ENCODE measurements around the gene CUTC. TPM values are rescaled to one million over a fixed set of nuclear protein-coding genes. Genes with fewer than 3 reads are reported as not detected.

Gene CUTC
- total RNA-seq, 1 experiment from 2014 or later, result 53.6 TPM

GRCh38 chr10:99731306-99732032, 565 bp upstream of the CUTC start:
- Histone ChIP-seq H3K9me2 (ENCODE audit: insufficient read depth) (no peaks in the 10 kb centered on the region), H3K4me3 (replicated peaks in 1 of 2; ENCODE audit: low read depth in 1 of 2, low read length in 2 of 2) (peak overlapping the region; percentile 80 to 94), H3K79me2 (ENCODE audit: insufficient read depth, low read length) (peaks cover 65% of the 10 kb centered on the region), H3K9ac (ENCODE audit: low read length) (peak overlapping the region; percentile 83), H3K9me3 (ENCODE audit: control insufficient read depth in 1 of 2, insufficient read depth in 1 of 2, low read depth in 1 of 2, low read length in 2 of 2) (no peaks in the 10 kb centered on the region), H2AFZ (ENCODE audit: low read depth, low read length, poor library complexity, severe bottlenecking) (peak overlapping the region; percentile 13), H3K27me3 (ENCODE audit: insufficient read depth, low read length) (no peaks in the 10 kb centered on the region), H4K20me1 (ENCODE audit: insufficient read depth) (no peaks in the 10 kb centered on the region), H3K27ac (ENCODE audit: low read depth, low read length) (peak overlapping the region; percentile 99), H3K4me1 (ENCODE audit: control insufficient read depth in 1 of 2, insufficient read depth in 2 of 2, low read length in 2 of 2) (peaks cover 15 to 16% of the 10 kb centered on the region in 2 experiments; a peak in 3 of 4 replicates), H3K4me2 (ENCODE audit: low read length) (peak overlapping the region; percentile 76), H3K36me3 (ENCODE audit: control insufficient read depth in 1 of 2, insufficient read depth in 2 of 2, low read length in 2 of 2) (peaks cover 26 to 28% of the 10 kb centered on the region in 2 experiments)
- RAD21 ChIA-PET (ENCODE audit: low non-redundant PET in 1 of 2, low total read pairs in 2 of 2, uncharacterized antibody in 2 of 2, unreplicated experiment in 2 of 2), result interaction anchor here (0.7 to 1.8 kb wide), 6 partner anchors 11 to 642 kb away, joined by 3 to 6 read pairs (median 4); no protein-coding TSS in a partner anchor
- CTCF ChIA-PET, result interaction anchor here (1.1 to 1.3 kb wide), 4 partner anchors 10 to 313 kb away, joined by 3 to 4 read pairs (median 4); partner anchors contain the start of gene ENTPD7
- ATAC-seq (peak; percentile 56), DNase-seq (ENCODE audit: low read depth, low spot score) (no peak)
- POLR2A ChIA-PET, result interaction anchor here (0.6 to 2.9 kb wide), 13 partner anchors 8 to 301 kb away, joined by 3 to 19 read pairs (median 7); partner anchors contain the start of genes ENTPD7 and GOT1
- intact Hi-C loops (cut with micrococcal nuclease), result loop anchor here (1.0 to 10.0 kb wide), 3 partner anchors 48 to 453 kb away; partner anchors contain the start of genes ERLIN1 and GOT1
- TF ChIP-seq ZBTB33 (IDR thresholded peaks at IDR 0.05; ENCODE audit: extremely low read depth, insufficient replicate concordance, low read length) (no peak), YY1 (IDR thresholded peaks at IDR 0.05; ENCODE audit: extremely low read depth, insufficient replicate concordance, low read depth, low read length) (no peak), SIN3A (IDR thresholded peaks at IDR 0.05; ENCODE audit: low read depth) (no peak), POLR2AphosphoS5 (IDR thresholded peaks at IDR 0.05; ENCODE audit: low read depth, low read length) (no peak), SRF (IDR thresholded peaks at IDR 0.05; ENCODE audit: low read depth) (no peak), ATF3 (IDR thresholded peaks at IDR 0.05) (no peak), CTCF (IDR thresholded peaks at IDR 0.05 in 2 of 3, conservative IDR thresholded peaks at IDR 0.05 in 1 of 3; ENCODE audit: borderline replicate concordance in 1 of 3, insufficient read depth in 1 of 3, low read depth in 2 of 3, low read length in 2 of 3) (no peak), FOSL1 (IDR thresholded peaks at IDR 0.05; ENCODE audit: low read depth) (no peak), RAD21 (IDR thresholded peaks at IDR 0.05; ENCODE audit: low read depth) (no peak), ZFX (IDR thresholded peaks at IDR 0.05) (no peak), ZNF274 (IDR thresholded peaks at IDR 0.05; ENCODE audit: low read depth, low read length) (no peak), EZH2phosphoT487 (IDR thresholded peaks at IDR 0.05; ENCODE audit: borderline replicate concordance) (no peak), POLR2A (IDR thresholded peaks at IDR 0.05; ENCODE audit: borderline replicate concordance, extremely low read depth, insufficient read depth, insufficient read length) (no peak), TCF7L2 (IDR thresholded peaks at IDR 0.05; ENCODE audit: borderline replicate concordance, extremely low read depth, insufficient read depth, insufficient read length) (no peak), ELF1 (IDR thresholded peaks at IDR 0.05; ENCODE audit: borderline replicate concordance, low read depth) (no peak), EZH2 (IDR thresholded peaks at IDR 0.05) (no peak)
- BruUV-seq (replicated peaks), result TSS peak; percentile 80

Measured in HCT116 (cell line).